ENCODE data around the gene SLIT3.

- TF ChIP-seq POLR2A (IDR thresholded peaks at IDR 0.05; ENCODE audit: low read length) (no peak), GATA1 (IDR thresholded peaks at IDR 0.05; ENCODE audit: low read depth, low read length) (no peak)
These were observed 32.6 kb upstream of the SLIT3 start for GRCh38 chr5:169333518-169333917.

All from erythroblast (primary cell).